NCI-H1930 (cell line): ENCODE results near the gene COG3.

Experiments
- DNase-seq, 2 experiments: peaks; one replicate each; lab custom pipeline; 2025; lab: John Stamatoyannopoulos, UW

COG3 gene

DNA sequence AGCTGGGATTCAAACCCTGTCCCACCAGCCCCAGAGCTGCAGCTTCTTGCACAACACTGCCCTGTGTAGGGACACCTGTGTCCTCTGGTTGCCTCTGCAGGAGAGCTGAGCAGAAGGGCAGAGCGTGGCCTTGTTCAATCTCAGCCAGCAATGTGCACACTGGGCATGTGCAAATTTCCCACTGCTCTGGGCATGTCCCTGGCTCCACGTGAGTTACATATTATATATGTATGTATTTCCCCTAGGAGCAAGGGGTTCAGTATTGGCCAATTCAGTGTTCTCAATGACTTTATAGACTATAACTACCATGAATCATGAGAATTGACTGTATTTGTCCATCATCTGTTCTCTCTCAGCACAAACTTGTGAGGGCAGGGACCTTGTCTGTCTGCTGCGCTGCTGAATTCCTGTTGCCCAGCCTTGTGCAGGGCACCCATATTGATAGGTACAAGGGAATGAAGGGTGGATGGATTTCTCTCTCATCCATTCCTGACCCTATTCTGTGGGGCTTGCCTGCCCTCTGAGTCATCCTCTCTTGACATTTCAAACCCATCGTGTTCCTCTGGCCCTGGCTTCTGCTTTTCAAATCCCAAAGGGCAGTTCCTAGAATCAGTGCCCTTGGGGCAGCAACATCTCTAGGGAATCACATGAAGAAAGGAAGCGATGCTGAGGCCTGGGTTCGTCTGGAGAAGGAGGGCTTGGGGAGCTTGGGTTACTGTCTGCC is 81.1 kb downstream of the COG3 start:
- no peak for DNase-seq

DNA sequence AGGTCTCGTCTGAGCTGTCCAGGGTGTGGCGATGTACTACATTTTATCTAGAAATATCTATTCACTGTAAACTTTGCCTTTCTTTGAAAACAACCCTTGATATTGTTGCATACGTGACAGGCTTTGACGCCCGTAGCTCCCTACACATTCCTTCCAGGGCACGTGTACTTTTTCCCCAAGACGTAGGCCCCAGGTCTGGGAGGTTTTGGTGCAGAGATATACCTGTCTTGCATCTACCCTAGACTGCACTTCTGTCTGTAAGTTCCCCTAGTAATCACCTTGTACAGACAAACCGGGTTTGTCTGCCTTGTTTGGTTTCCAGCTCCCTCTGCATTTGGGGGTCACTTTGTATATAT is 81.6 kb downstream of the COG3 start:
- DNase-seq = no peak

DNA sequence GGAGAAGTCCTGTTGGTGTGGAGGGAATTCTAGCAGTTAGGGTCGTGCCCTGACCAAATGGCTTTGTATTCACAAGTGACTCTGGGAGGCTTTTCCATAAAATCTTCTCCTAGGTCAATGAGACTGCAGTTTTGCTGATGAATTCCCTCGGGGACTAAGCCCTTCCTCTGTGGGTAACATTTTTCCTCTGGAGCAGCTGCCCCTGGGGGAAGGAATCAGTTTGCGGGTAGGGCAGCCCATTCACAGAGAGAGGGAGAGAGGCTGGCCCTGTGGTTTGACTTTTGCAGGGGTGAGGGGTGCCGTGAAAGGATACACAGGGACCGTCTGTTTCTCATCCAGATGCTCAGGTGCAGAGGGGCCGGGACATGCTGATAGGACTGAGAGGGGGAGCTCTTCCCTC is 83.5 kb downstream of the COG3 start:
- no peak for DNase-seq

DNA sequence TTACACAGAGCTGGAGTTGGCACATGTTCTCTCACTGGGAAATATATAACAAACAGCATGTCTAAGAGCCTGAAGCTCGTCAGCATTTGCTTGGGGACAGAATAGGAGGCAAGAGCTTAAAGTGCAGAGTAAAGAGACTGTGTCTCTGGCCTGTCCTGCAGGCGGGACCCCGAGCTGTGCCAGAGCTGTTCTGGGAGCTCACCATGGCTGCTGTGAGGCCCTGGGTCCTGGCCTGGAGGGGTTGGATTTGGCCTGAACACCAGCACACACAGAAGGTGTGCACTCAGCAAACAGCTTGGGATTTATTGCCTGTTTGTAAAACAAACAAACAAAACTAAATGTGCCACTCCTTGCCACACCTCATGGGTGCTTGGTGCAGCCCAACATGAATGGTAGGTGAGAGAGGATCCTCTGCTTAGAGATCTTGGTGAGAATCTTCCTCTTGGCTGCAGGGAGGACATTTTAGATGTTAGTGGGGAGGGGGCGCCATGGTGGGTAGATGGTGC is 89.9 kb downstream of the COG3 start:
- DNase-seq = no peak

DNA sequence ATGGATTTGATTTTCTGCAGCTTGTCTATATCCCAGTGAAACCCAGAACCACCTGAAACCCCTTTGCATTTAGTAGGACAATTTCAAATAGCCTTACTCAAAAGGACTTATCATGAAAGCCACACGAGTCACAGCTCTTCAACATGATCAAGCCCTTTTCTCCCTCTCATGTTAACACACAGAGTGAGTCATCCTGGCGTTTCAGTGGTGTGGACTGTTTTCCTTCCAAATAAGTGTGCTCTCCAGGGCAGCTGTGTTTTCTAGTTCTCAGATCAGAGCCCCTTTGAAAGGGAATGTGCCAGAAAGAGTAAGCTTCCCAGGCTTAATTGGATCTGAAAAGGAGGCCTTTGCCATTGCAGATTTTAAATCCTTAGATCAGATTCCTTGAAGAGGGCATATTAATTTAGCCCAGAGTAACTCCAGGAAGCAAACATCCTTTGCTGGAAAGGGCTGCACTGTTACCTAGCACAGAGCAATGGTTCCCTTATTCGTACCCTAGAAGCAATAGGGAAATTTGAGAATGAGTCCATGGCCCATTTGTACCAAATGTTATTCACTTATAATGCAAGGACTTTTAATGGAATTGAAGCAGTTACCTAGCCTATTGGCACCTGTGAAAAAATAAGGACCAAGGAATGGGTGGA is 99.5 kb downstream of the COG3 start:
- no peak for DNase-seq

DNA sequence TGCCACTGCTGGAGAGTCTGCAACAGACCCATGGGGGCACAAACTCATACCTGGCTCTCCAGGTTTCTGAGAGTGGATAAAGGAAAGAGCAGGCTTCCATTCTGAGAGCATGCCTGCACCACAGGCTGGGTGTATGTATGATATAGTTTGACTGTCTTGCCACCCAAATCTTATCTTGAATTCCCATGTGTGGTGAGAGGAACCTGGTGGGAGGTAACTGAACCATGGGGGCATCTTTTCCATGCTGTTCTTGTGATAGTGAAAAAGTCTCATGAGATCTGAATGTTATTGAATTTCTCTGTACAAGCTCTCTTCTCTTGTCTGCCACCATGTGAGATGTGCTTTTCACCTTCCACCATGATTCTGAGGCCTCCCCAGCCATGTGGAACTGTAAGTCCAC is 100.6 kb downstream of the COG3 start:
- DNase-seq = no peak

DNA sequence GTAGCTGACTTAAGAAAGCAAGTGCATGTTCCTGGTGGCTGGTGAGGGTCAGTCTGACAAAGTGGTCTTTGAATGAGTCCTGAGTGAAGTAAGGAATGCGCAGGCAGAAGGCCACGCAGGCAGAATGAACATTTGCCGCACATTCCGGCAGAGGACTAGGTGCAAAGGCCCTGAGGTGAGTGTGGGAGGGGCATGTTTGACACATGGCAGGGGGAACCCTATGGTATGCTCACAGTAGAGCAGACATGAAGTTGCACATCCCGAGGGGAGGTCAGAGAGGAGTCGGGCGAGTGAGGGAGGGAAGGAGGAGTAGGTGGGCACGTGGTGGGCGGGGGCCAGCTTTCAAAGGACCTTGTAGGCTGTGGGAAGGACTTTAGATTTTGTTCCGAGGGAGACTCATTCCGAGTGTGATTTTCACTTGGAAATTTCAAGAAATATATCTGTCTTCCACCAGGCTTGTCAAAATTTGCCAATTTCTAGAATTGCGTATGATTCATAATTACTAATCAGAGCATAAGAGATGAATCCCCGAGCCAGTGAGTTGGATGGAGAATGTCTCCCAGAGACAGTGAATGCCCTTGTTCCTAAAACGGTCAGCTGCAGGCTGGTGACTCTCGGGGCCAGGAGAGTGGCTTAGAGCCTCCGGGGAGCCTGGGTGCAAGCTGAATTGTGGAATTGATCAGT is 110.5 kb downstream of the COG3 start:
- DNase-seq = no peak

DNA sequence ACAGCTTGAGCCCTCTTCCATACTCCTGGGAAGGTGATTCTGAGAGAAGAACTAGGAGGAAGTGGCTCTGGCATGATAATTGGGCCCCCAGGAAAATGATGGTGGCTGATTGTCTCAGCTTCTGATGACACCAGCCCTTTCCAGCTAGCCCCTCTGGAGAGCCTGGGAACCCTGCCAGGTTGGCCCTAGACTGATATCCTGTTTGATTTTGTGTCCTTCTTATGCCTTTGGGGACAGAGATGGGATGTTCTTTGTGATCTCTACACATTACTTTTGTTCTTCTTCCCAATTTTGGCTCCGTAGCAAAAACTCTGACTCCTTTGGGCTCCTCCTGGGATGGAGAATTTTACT is 111.1 kb downstream of the COG3 start:
- DNase-seq = no peak

DNA sequence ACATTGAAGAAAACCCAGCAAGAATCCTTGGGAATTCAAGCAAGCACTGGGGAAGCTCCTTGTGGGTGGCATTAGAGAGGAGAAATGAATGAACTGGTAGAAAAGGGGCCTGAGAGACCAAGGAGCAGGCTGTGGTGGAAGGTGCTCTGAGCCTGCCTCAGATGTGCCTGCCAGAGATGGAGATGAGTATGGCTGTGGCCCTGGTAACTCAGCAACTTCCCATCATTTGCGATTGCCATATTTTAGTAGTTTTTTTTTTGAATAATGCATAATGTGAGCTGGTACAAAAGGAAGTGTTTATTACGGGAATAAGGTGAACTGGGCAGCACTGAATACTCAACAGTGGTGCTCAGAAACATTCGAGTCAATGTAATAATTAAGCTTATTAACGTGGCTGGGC is 111.7 kb downstream of the COG3 start:
- no peak for DNase-seq

DNA sequence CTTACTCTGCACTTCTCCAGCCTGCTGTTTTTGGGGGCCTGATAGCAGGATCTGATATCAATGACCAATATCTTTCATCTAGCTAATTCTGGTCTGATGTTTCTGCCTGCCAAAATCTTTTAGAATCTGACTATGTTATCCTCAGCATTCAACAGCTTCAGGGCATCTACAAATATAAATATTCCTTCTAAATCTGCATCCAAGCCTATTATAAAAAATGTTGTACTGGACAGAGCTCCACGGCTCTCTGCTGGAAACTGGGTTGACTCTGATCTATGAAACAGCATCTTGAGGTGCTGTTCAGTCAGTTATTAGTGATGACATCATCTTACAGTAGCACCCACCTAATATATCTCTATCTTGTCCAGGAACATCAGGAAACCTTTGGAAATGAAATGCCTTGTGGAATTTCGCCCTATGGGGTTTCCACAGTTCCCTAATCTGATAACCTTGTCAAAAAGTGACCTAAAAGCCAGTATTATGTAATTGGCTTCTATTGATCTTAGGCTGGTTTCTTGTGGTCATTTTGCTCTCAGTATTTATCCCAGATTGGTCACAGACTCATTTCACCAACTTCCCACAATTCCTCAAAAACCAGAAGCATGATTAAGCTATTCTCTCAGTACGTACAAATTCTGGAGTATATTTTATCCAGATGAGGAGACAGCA is 117.8 kb downstream of the COG3 start:
- DNase-seq = no peak

DNA sequence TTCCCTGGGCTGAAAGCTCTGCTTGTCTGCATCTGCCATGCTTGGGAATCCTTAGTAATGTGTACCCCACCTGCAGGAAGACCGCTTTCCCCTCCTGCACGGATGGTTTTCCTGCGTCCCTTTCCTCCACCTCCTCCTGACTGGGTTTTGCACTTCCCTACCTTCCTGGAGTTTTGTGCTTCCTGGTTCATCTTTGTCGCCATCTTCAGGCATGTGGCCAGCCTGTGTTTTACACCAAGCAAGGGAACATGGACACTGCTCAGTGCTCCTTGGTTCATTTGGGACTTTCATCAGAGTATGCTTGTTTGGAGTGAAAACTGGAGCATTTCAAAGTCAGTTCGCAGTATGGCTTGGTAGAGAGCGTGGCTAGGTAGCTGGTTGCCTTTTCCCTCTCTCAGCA is 120.1 kb downstream of the COG3 start:
- no peak for DNase-seq
